ENCODE measurements around the gene LCN1. TPM values are rescaled to one million over a fixed set of nuclear protein-coding genes. Genes with fewer than 3 reads are reported as not detected.

The LCN1 gene
- total and polyA plus RNA-seq, 2 of the 4 experiments (the other 2 are of a cell fraction), result not detected

DNA sequence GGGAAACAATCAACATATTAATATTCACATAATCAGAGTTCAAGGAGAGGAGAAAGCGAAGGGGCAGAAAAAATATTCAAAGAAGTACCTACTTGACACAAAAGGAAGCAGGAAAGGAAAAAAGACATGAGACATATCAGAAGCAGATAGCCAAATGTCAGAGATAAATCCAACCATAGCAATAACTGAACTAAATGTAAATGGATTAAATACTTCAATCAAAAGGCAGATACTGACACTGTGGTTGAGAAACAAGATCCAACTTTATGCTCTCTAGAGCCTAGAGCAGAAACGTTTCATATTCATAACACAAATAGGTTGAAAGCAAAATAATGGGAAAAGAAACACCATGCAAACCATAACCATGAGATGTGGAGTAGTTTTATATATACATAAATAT, 11.8 kb upstream of the LCN1 start:
- ATAC-seq (ENCODE audit: low read depth) (no peak), DNase-seq (no peak)
- Histone ChIP-seq H3K27ac (ENCODE audit: insufficient read depth, low read length) (no peak overlapping the region), H3K4me3 (ENCODE audit: insufficient read depth, low read depth, low read length) (no peak overlapping the region), H3K4ac (ENCODE audit: low read depth, low read length) (no peak overlapping the region), H3K9ac (ENCODE audit: low read depth, low read length) (no peak overlapping the region), H2AK9ac (replicated peaks; ENCODE audit: low read depth, low read length, poor library complexity) (no peak overlapping the region), H4K91ac (ENCODE audit: insufficient read depth, low read depth, low read length) (no peak overlapping the region), H3K18ac (ENCODE audit: low read depth, low read length) (no peak overlapping the region), H3K56ac (ENCODE audit: extremely low read depth, insufficient read depth, low read length) (no peak overlapping the region), H4K8ac (ENCODE audit: low read depth in 2 of 2, low read length in 2 of 2) (no peak overlapping the region), H3K79me1 (ENCODE audit: low read depth in 1 of 2, low read length in 2 of 2) (peaks cover 0 to 4% of the 10 kb centered on the region in 2 experiments; a peak in 1 of 4 replicates), H3K36me3 (ENCODE audit: control insufficient read depth, insufficient read depth, low read length) (peaks cover 7% of the 10 kb centered on the region), H2AFZ (replicated peaks; ENCODE audit: low read length, poor library complexity) (no peak overlapping the region), H3K14ac (replicated peaks; ENCODE audit: low read depth, low read length) (no peak overlapping the region), H2BK20ac (ENCODE audit: low read depth, low read length) (no peak overlapping the region), H3K9me1 (ENCODE audit: insufficient read depth, low read length) (no peaks in the 10 kb centered on the region), H4K20me1 (ENCODE audit: insufficient read depth, low read length) (peaks cover 11% of the 10 kb centered on the region), H2BK5ac (ENCODE audit: low read depth, low read length, poor library complexity, severe bottlenecking) (no peak overlapping the region), H2AK5ac (ENCODE audit: low read depth, low read length) (no peak overlapping the region), H3K23ac (ENCODE audit: low read depth, low read length) (no peak overlapping the region), H4K5ac (ENCODE audit: low read depth, low read length) (no peak overlapping the region), H3K4me1 (ENCODE audit: control insufficient read depth, insufficient read depth, low read length) (no peaks in the 10 kb centered on the region), H3K9me3 (ENCODE audit: control insufficient read depth, insufficient read depth, low read length) (no peaks in the 10 kb centered on the region), H2BK15ac (ENCODE audit: low read depth, low read length) (no peak overlapping the region), H2BK120ac (ENCODE audit: low read depth, low read length) (no peak overlapping the region), H3K4me2 (ENCODE audit: low read depth, low read length) (no peak overlapping the region), H3K27me3 (ENCODE audit: control insufficient read depth, insufficient read depth, low read length) (peaks cover 2% of the 10 kb centered on the region; the same call in 1 of the 2 replicates)
- CTCF ChIA-PET, result no interaction called here
- WGBS, 2 experiments (ENCODE audit: extremely low coverage in 2 of 2, insufficient read length in 1 of 2), result no CpG with 5 or more reads among the region's 2 CpGs
- no TSS peak for BruUV-seq (replicated peaks)
- in situ Hi-C loops (cut with MboI; ENCODE audit: low sequenced_read_pairs), result no loop called here
- POLR2A ChIA-PET (ENCODE audit: unreplicated experiment), result no interaction called here
- intact Hi-C loops (cut with micrococcal nuclease), result no loop called here
- dilution Hi-C loops (cut with HindIII; ENCODE audit: low sequenced_read_pairs, unreplicated experiment), result no loop called here
- no peak for TF ChIP-seq CEBPB (IDR thresholded peaks at IDR 0.05; ENCODE audit: low read depth, low read length)
- TF ChIP-seq, protein P1, sequence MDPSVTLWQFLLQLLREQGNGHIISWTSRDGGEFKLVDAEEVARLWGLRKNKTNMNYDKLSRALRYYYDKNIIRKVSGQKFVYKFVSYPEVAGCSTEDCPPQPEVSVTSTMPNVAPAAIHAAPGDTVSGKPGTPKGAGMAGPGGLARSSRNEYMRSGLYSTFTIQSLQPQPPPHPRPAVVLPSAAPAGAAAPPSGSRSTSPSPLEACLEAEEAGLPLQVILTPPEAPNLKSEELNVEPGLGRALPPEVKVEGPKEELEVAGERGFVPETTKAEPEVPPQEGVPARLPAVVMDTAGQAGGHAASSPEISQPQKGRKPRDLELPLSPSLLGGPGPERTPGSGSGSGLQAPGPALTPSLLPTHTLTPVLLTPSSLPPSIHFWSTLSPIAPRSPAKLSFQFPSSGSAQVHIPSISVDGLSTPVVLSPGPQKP (IDR thresholded peaks at IDR 0.05; ENCODE audit: borderline replicate concordance, low read depth, low read length), result no peak
- TF ChIP-seq SMC3 (IDR thresholded peaks at IDR 0.05; ENCODE audit: low read depth, low read length), result no peak
- TF ChIP-seq RCOR1 (IDR thresholded peaks at IDR 0.05; ENCODE audit: insufficient replicate concordance, low read length), result no peak
- TF ChIP-seq BHLHE40 (IDR thresholded peaks at IDR 0.05; ENCODE audit: low read depth, low read length), result no peak
- TF ChIP-seq RAD21 (IDR thresholded peaks at IDR 0.05; ENCODE audit: low read length), result no peak
- TF ChIP-seq, protein P2, sequence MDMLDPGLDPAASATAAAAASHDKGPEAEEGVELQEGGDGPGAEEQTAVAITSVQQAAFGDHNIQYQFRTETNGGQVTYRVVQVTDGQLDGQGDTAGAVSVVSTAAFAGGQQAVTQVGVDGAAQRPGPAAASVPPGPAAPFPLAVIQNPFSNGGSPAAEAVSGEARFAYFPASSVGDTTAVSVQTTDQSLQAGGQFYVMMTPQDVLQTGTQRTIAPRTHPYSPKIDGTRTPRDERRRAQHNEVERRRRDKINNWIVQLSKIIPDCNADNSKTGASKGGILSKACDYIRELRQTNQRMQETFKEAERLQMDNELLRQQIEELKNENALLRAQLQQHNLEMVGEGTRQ (IDR thresholded peaks at IDR 0.05; ENCODE audit: low read depth, low read length), result no peak
- no peak for TF ChIP-seq CHD1 (IDR thresholded peaks at IDR 0.05; ENCODE audit: low read depth, low read length)
- TF ChIP-seq MAFK (IDR thresholded peaks at IDR 0.05; ENCODE audit: low read depth, low read length), result no peak
- TF ChIP-seq MXI1 (IDR thresholded peaks at IDR 0.05; ENCODE audit: borderline replicate concordance, low read depth, low read length), result no peak
- TF ChIP-seq MAZ (IDR thresholded peaks at IDR 0.05; ENCODE audit: borderline replicate concordance, low read depth, low read length), result no peak
- TF ChIP-seq, protein P3, sequence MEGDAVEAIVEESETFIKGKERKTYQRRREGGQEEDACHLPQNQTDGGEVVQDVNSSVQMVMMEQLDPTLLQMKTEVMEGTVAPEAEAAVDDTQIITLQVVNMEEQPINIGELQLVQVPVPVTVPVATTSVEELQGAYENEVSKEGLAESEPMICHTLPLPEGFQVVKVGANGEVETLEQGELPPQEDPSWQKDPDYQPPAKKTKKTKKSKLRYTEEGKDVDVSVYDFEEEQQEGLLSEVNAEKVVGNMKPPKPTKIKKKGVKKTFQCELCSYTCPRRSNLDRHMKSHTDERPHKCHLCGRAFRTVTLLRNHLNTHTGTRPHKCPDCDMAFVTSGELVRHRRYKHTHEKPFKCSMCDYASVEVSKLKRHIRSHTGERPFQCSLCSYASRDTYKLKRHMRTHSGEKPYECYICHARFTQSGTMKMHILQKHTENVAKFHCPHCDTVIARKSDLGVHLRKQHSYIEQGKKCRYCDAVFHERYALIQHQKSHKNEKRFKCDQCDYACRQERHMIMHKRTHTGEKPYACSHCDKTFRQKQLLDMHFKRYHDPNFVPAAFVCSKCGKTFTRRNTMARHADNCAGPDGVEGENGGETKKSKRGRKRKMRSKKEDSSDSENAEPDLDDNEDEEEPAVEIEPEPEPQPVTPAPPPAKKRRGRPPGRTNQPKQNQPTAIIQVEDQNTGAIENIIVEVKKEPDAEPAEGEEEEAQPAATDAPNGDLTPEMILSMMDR (conservative IDR thresholded peaks at IDR 0.05; ENCODE audit: low read depth, low read length), result no peak
- TF ChIP-seq NFE2L2 (IDR thresholded peaks at IDR 0.05; ENCODE audit: low read depth, low read length), result no peak
- no peak for TF ChIP-seq POLR2A (IDR thresholded peaks at IDR 0.05; ENCODE audit: low read depth, low read length)
- TF ChIP-seq FOS (IDR thresholded peaks at IDR 0.05; ENCODE audit: low read depth, low read length), result no peak

Measured in IMR-90 (cell line).